LNCaP clone FGC (cell line): ENCODE results near the gene STAT5A.

Experiments
- DNase-seq: peaks from one replicate; pipeline ENCODE4 v3.0.0-alpha.2; 2011; ENCODE audit warnings: low read depth
- H3K4me3 ChIP-seq: 2 replicates; pipeline ENCODE4 v1.5.1; 2011; ENCODE audit warnings: mild to moderate bottlenecking, low read depth, low read length, control low read depth
- CTCF ChIP-seq: IDR thresholded peaks from 2 replicates; pipeline ENCODE4 v1.5.1; 2012; ENCODE audit warnings: mild to moderate bottlenecking; ENCODE audit not compliant: control insufficient read depth, insufficient read depth; ENCODE audit errors: extremely low read depth

STAT5A gene

GRCh38 chr17:42281571-42282096 lies 6.7 kb upstream of the STAT5A start:
- H3K4me3 ChIP-seq: no peak overlapping the region
- TF ChIP-seq CTCF: no peak
- DNase-seq: no peak

- TF ChIP-seq CTCF: no peak
- H3K4me3 ChIP-seq: no peak overlapping the region
- DNase-seq: no peak
These were observed 5.7 kb upstream of the STAT5A start for GRCh38 chr17:42282478-42283080.

- no peak for TF ChIP-seq CTCF
- no peak overlapping the region for H3K4me3 ChIP-seq
- no peak for DNase-seq
These were observed 4.9 kb upstream of the STAT5A start for GRCh38 chr17:42283241-42284023.

GRCh38 chr17:42284024-42284369 lies 4.3 kb upstream of the STAT5A start:
- H3K4me3 ChIP-seq: no peak overlapping the region
- DNase-seq: no peak
- TF ChIP-seq CTCF: no peak

- no peak for DNase-seq
- no peak for TF ChIP-seq CTCF
- H3K4me3 ChIP-seq: no peak overlapping the region
These were observed 3.7 kb upstream of the STAT5A start for GRCh38 chr17:42284566-42284965.

GRCh38 chr17:42285346-42286050 lies 2.8 kb upstream of the STAT5A start:
- no peak for DNase-seq
- no peak for TF ChIP-seq CTCF
- no peak overlapping the region for H3K4me3 ChIP-seq
